22Rv1 (cell line): Measurements from ENCODE around the gene RAB31.

Experiments used
- ZFX ChIP-seq: fragments of 450-650 bp; IDR thresholded peaks from 2 replicates; pipeline ENCODE4 v1.6.1; 2017; ENCODE audit warnings: antibody characterized with exemption, borderline replicate concordance
- TF ChIP-seq, protein P1 (sequence below): fragments of 450-650 bp; IDR thresholded peaks from 2 replicates; pipeline ENCODE4 v1.5.1; 2017; ENCODE audit warnings: mild to moderate bottlenecking

DNA sequence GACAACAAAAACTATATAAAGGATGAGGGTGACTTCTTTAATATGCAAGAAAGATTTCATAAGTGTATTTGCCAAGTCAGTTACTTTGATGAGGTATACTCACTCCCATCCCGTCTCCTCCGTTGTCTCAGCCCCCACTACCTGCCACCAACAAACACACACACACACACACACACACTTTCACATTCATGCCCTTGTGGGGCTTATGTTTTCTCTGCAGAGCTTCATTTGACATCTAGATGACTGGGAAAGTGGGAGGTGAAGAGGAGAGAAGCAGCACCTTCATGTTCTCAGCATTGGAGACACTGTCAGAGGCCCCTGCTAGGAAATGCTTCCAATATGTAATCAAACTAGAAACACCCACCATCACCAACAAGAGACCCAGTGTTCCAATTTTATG lies 155.2 kb downstream of the RAB31 start:
- TF ChIP-seq, protein P1, sequence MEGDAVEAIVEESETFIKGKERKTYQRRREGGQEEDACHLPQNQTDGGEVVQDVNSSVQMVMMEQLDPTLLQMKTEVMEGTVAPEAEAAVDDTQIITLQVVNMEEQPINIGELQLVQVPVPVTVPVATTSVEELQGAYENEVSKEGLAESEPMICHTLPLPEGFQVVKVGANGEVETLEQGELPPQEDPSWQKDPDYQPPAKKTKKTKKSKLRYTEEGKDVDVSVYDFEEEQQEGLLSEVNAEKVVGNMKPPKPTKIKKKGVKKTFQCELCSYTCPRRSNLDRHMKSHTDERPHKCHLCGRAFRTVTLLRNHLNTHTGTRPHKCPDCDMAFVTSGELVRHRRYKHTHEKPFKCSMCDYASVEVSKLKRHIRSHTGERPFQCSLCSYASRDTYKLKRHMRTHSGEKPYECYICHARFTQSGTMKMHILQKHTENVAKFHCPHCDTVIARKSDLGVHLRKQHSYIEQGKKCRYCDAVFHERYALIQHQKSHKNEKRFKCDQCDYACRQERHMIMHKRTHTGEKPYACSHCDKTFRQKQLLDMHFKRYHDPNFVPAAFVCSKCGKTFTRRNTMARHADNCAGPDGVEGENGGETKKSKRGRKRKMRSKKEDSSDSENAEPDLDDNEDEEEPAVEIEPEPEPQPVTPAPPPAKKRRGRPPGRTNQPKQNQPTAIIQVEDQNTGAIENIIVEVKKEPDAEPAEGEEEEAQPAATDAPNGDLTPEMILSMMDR: no peak
- no peak for TF ChIP-seq ZFX
